GM18499 (cell line): ENCODE data around the gene RCBTB1.
"Not testable (repeated sequence)": the region's sequence is repeated elsewhere in the genome, so short reads cannot be mapped to it uniquely, and the experiment has no call there.

Source experiments
- ATAC-seq: cut with Tn5 transposase; IDR thresholded peaks from one replicate; pipeline ENCODE4 v1.9.1; 2021; ENCODE audit warnings: moderate number of reproducible peaks; ENCODE audit not compliant: insufficient read depth, unreplicated experiment

The RCBTB1 gene

DNA sequence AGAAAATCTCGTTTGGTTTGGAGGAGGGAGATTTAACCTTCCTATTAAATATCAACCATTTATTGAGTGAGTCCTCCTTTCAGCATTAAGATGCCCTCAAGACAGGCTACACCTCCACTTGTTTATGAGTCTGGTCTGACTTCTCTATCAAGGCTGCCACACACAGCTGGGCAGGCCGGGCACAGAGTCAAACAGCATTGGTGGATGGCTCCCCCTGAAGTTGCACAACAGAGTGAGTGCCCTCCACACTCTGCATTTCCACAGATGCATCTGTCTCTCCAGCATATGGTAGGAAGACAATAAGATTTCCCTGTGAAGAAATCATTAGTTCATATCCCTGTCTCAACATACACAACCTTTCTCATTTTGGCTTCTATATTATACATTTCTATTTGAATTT is 58.2 kb downstream of the RCBTB1 start:
- no peak for ATAC-seq

DNA sequence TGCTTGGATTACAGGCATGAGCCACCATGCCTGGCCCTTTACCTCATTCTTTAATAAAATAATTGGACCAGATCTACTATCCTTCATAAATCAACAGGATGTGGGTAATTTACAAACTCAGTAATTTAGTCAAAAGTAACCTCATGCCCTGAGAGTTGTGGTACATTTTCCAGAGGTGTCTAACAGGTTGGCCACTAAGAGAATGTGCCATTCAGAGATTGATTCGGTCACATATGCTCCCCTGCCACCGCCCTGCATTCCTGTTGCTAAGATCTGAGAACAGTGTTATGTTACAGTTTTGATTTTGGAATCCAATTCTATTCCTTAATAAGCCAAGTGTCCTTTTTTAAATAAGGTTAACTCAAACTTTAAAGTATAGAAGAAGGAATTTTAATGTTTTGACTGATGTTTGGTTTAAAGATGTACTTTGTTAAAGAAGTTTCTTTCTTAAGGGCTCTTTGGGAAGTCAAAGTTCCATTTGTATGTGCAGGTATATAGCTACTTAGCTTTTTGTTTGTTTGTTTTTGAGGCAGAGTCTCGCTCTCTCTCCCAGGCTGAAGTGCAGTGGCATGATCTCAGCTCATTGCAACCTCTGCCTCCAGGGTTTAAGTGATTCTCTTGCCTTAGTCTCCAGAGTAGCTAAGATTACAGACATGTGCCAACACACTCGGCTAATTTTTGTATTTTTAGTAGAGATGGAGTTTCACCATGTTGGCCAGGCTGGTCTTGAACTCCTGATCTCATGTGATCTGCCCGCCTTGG is 60.4 kb downstream of the RCBTB1 start:
- no peak for ATAC-seq

DNA sequence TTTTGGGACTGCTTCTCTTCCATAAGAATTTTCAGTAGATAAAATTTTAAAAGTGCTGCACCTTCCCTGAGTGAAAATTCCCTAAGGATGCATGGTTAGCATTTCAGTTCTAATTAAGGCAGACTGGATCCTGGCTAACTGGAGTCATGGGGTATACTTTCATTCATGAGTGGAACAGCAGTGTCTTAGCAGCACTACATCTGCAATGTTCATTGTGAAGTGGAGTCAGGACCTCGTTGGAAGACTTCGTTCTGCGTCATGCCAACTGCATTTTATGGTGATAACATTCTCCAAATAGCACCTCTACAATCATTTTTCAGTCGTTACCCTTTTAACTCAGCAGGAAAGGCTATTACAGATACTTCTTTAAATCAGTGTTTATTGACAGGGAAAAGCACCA is 64.1 kb downstream of the RCBTB1 start:
- ATAC-seq: no peak

DNA sequence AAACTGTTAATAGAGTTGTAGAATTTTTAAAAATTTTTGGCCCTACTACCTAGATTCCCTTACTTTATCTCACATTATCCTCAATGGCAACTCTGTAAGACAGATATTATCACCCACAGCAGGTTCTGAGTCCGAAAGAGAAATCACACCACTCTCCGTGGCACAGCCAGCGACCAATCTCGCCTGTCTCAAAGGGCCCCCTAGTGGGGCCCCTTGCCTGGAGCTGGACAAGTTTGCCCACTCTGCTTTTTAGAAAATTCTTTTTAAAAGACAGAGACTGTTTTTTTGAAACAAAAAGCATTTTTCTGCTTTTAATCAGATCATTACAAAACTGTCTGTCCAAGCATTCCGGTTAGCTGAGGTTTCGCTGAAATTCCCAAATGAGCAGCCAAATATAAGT is 67.9 kb downstream of the RCBTB1 start:
- ATAC-seq: no peak

DNA sequence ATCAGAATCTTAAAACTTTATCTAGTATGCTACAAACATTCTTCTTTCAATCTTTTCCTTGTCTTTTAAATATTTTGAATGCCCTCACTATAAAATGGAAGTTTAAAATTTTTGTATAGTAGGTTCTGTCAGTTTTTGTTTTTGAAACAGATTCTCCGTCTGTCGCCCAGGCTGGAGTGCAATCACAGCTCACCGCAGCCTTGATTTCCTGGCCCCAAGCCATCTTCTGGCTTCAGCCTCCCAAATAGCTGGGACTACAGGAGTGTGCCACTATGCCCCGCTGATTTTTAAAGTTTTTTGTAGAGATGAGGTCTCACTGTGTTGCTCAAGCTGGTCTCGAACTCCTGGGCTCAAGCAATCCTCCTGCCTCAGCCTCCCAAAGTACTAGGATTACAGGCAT is 68.9 kb downstream of the RCBTB1 start:
- no peak for ATAC-seq

DNA sequence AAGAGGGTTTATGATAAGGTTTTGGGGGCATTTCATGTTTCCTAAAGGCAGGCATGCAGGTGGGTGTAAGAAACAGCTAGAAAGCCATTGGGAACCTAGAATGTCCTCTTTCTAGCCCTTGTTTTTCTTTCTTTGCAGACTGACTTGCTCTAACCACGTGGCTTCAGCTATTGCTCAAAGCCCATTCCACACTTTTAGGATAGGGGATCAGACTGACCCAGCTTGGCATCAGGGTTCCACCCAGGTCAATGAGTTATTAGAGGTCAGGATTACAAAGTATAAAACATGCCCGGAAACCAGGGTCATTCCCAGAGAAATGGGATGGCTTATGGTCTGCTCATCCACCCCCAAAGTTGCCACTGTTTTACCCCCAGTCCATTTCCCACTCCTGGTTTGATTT is 72.8 kb downstream of the RCBTB1 start:
- no peak for ATAC-seq

DNA sequence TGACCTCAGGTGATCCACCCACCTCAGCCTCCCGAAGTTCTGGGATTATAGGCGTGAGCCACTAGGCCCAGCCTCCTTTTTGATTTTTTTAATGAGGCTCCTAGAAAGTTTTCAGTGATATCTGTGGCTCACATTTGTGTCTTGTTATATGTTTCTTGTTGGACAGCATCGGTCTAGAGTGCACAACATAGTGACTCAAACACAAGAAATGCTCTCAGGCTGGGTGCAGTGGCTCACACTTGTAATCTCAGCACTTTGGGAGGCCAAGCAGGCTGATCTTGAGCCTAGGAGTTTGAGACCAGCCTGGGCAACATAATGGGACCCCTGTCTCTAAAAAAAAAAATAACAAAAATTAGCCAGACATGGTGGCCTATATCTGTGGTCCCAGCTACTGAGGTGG is 81.4 kb downstream of the RCBTB1 start:
- no peak for ATAC-seq

DNA sequence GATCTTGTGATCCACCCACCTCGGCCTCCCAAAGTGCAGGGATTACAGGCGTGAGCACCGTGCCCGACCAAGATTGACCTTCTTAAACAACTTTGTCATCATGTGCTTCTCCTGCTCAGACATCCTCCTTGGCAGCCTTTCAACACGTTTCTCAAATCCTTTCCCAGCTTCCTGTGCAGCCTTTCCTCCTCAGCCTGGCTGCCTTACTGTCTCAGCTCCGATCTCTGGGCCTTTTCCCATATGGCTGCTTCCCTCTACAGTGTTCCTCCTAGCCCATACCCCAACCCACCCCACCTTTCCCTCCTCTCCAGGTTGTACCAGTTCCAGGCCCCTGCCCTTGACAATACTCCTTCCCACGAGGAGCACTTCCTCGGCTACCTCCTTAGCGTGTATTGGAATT is 82.4 kb downstream of the RCBTB1 start:
- ATAC-seq: no peak

DNA sequence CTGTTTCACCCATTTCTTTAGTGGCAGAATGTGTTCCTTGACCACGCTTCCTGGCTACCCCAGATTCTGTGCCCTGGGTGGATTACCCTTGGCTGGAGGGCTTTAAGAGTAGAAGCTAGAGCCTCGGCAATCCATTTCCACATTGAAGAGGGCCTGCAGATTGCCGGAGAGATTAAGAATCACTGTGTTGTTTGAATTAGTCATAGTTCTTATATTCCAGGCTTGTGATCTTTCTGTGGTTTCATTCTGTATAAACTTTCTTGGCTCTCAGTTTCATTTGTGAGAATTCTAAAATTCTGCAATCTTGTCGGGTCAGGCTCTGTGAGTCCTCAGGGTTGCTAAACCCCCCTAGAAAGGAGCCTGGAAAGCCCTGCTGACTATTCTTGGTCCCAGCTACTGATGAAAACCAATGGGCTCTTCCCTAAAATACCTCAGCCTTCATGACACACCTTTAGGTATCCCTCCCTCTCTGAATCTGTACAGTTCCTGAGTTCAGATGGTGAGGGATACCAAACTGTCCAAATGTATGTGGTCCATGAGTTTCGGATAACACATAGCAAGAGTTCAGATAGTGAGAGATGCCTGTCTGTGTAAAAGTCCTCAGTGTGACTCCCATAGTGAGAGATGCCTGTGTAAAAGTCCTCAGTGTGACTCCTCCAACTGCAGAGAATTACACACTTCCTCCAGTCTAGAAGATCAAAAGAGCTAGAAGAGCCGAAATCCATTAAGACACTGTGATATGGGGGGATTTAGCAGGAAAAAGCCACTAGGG is 85.3 kb downstream of the RCBTB1 start:
- no peak for ATAC-seq

DNA sequence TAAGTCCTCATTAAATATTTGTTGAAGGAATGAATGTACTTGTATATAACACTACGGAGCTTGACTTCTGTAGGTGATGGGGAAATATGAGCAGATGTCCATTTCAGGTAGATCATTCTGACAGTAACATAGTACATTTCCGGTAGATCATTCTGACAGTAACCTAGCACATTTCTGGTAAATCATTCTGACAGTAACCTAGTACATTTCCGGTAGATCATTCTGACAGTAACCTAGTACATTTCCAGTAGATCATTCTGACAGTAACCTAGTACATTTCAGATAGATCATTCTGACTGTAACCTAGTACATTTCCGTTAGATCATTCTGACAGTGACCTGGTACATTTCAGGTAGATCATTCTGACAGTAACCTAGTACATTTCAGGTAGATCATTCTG is 87.2 kb downstream of the RCBTB1 start:
- ATAC-seq: no peak

DNA sequence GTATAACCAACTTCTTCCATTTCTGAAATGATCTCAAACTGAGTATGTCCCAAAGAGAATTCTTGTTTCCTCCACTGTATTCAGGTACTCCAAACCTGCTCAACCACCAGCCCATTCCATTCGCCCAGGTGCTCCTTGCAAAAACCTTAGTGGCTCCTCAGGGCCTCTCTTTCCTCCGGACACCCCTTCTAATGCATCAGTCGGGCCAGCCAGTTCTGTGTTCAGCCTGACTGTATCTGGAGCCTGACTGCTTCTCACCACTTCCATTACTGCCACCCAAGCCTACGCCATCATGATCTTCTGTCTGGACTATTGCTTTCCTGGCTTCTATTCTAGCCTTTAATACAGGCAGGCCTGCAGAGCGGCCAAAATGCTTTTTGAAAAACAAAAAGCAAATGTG is 88.1 kb downstream of the RCBTB1 start:
- no peak for ATAC-seq

DNA sequence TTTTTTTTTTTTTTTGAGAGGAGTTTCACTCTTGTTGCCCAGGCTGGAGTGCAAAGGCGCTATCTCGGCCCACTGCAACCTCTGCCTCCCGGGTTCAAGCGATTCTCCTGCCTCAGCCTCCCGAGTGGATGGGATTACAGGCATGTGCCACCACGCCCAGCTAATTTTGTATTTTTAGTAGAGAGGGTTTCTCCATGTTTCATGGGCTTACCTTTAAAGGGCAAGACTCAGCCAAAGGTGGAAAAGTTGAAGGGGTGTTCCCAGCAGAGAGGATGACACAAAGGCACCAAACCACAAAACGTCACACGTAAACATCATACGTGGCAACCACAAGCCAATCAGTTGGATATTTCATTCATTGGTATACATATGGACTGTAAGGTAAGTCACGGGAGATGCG is 88.5 kb downstream of the RCBTB1 start:
- not testable (repeated sequence) for ATAC-seq

DNA sequence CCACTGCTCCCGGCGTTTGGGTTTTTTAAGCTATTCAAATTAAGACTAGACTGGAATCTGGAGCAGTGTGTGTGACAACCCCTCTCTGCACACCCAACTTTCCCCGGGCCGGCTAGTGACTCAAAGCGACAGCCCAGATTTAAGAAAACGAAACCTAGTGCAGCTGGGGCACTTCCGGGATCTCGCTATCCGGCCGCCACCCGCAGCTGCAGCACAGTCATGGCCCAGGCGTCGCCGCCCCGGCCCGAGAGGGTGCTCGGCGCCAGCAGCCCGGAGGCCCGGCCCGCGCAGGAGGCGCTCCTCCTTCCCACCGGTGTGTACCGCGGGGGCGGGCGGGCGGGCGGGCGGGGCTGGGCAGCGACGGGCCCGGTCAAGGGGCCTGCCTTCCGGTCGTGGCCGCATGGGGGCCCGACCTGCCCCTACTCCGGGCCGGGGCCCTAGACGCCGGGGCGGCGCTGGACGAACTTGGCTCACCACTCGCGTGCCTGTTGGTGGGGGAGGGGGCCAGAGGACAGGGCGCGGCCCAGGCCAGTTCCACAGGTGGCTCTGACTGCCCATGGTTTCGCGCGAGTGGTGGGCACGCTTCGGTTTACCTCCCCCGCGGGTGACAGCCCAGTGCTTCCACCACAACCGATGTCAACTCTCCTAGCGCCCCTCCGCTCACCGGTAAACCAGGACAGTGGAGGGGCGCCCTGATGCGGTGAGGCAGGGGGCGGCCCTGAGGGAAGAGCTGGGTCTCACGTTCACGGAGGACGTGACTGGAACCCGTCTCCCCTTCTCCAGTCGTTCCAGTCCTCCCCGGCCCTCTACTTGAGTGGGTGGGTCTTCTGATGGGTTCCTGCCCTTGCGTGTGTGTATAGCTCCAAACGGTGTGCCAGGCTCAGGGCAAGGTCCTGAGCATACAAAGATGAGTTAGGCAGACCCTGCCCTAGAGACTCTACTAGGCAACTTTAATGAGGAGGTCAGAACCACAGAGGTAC is 89.3 kb downstream of the RCBTB1 start, which contains the start of gene PHF11:
PHF11 (plus strand) TSS at position 171 of the 980 bp plus-strand sequence; CDS start at position 220, 49 bp downstream.
- peak; percentile 55 for ATAC-seq

DNA sequence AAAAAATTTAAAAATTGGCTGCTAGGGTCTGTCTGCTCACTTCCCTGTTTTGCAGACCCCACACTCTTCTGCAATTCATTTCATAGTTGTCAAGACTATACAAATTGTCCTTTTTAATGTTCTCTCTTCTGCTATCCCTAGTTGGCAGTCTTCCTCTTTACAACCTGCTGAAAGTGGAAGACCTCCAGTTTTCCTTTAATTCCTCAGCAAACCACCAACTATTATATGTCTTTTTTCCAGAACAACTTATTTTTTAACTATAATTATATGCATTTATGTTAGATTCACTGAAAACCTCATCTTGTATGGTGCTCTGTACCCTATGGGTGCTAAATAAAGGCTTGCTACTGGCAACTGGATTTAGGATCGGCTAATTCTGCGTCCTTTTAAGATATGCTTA is 90.7 kb downstream of the RCBTB1 start:
- no peak for ATAC-seq

DNA sequence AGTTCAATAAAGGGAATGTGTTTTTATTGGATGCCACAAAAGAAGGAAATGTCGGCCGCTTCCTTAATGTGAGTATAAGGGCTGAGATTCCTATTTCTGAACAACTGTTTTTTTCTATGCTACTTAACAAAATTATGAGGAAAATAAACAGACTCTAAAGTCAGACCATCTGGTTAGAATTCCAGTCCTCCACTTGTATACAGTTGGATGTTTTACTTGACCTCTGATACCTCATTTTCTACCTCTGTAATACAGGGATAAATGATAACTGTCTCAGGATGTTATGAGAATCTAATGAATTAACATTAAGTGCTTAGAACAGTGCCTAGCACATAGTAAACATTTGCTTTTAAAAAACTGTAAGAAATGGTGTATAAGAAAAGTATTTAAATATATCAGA is 96.8 kb downstream of the RCBTB1 start:
- no peak for ATAC-seq
